Stimulated activated CD4-positive, alpha-beta T cell treated with anti-CD3 and anti-CD28 coated beads, Interleukin-2, amount 100 ng/mL, for 4 hours (primary cell): ENCODE data around the gene PCID2.

Experiments used
- DNase-seq: peaks from one replicate; pipeline ENCODE4 v3.0.0-alpha.2; 2020; ENCODE audit warnings: low read depth

Gene PCID2

DNA sequence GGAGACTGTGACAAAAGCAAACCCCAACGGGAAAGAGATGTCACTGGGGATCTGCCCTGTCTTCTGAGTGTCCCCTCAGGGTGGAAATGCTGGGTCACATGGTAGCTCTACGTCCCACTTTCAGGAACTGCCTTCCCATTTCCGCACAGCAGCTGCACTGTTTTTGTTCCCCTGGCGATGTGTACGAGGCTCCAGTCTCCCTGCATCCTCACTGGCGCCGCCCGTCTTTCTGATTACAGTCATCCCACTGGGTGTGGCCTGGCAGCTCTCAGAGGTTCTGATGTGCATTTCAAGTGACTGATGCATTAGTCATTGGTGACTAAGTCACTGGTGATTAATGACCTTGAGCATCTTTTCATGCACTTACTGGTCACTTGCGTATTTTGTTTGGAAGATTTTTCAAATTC is 21.2 kb downstream of the PCID2 start:
- DNase-seq = peak; percentile 62

DNA sequence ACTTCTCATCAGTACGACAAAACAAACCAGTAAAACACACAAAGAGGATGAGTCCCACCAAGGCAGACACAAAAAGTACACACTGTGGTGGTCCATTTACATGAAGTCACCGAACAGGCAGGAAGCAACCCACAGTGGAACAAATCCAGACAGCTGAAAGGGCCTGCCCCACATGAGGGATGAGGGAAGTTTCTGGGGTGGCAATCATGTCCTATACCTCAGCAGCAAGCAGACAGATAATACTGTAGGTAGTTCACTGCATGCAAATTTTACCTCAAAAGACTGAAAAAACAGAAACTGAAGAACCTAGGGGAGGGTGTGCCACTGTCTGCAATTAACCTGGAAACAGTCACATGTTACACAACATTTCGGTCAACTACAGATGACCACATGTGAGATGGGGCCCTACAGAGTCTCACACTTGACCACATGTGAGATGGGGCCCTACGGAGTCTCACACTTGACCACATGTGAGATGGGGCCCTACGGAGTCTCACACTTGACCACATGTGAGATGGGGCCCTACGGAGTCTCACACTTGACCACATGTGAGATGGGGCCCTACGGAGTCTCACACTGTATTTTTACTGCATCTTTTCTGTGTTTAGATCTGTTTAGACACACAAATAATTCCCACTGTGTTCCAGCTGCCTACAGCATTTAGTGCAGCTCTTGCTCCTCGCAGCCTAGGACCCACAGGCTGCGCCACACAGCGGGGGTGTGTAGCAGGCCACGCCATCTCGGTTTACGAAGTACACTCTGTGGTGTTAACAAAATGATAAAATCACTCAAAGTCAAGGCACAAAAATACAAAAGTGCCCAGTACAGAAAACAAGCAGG is 22.2 kb downstream of the PCID2 start:
- DNase-seq = no peak

GRCh38 chr13:113184568-113185440 is 23.7 kb downstream of the PCID2 start:
- no peak for DNase-seq

- DNase-seq = no peak
These were observed 24.9 kb downstream of the PCID2 start for GRCh38 chr13:113183450-113184129.

- no peak for DNase-seq
These were observed 26.4 kb downstream of the PCID2 start for GRCh38 chr13:113182046-113182445.

DNA sequence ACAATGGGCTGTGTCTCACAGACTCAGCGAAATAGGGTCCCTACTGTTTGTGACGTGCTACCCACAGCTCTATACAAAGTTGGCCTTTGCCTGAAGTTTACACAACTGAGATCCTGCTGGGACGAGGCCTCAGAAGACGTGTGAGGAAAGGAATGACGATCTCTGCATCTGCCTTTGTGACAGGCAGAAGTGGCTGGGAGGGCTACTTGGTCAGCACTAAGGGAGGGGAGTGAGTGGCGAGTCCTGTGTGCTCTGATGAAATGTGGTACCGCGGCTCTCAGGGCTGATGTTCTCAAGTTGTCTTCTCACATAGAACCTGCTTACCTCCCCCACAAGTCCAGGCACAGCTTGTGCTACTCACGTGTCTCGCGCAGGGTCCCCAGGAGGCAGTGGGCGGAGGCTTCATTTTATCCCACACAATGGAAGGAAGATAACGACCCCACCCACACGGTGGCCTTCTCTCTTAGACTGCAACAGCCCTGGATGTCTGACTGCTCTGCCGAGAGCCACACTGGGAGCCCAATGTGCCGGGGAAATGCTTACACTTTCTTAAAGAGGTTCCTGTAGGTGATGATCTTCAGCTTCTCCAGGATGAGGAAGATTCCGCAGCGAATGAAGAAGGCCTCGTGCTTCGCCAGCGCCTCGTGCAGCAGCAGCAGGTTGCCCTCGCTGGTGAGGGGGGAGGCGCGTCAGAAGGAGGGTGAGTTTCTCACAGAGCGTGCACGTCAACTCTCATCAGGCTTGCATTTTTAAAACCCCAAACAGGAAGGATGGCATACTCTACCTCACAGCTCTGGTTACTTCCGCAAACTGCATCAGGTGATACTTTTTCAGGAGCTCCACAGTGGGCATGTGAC is 28.9 kb downstream of the PCID2 start:
- DNase-seq = no peak

DNA sequence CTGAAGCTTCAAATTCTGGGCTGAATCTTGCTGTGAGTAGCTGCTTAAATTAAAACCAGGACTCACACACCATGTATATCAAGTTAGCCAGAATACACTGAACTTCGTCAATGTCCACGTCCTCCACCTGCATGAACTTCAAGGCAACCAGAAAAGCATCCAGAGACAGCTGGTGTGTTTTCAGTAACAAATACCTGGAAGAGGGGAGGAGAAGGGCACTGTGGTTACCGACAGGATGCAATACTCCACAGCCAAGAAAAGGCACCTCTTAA is 29.6 kb downstream of the PCID2 start:
- DNase-seq = no peak

- no peak for DNase-seq
These were observed 30.2 kb downstream of the PCID2 start for GRCh38 chr13:113178070-113178895.

DNA sequence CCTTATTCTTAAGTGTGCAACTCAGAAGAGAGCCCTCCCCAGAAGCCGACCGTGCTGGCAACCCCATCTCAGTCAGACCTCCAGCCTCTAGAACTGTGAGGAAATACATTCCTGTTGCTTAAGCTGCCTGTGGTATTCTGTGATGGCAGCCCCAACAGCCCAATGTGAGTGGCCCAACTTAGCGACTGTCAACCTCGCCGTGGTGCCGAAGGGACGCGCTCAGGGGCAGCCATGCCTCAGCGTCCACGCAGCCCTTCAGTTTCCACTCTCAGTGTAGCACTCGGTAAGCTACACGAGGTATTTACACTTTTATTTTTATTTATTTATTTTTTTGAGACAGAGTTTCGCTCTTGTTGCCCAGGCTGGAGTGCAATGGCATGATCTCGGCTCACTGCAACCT is 31.6 kb downstream of the PCID2 start:
- no peak for DNase-seq

- peak; percentile 77 for DNase-seq
These were observed 32.2 kb downstream of the PCID2 start for GRCh38 chr13:113176280-113176679.

DNA sequence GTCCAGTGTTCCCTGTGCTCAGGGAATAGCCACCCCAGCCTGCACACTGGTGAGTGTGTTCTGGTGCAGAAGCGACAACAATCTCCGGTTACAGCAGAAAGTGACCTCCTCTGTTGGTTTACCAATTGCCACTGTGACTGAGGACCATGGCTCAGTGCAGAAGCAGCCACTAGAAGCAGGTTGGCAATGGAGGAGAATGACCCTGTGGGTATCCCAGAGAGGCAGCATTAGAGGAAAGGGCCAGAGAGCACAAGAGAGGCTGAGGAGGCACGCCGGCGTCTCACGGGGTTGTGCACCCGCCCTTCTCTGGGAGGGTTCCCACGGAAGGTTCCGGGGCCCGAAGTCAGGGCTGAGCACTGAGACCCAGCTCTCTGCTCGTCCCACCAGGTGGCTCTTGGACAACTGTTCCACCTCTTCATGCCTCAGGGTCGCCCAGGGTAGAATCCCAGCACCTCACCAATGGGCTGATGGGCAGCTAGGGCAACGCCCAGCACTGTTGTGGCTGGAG is 36.0 kb downstream of the PCID2 start:
- DNase-seq = no peak

DNA sequence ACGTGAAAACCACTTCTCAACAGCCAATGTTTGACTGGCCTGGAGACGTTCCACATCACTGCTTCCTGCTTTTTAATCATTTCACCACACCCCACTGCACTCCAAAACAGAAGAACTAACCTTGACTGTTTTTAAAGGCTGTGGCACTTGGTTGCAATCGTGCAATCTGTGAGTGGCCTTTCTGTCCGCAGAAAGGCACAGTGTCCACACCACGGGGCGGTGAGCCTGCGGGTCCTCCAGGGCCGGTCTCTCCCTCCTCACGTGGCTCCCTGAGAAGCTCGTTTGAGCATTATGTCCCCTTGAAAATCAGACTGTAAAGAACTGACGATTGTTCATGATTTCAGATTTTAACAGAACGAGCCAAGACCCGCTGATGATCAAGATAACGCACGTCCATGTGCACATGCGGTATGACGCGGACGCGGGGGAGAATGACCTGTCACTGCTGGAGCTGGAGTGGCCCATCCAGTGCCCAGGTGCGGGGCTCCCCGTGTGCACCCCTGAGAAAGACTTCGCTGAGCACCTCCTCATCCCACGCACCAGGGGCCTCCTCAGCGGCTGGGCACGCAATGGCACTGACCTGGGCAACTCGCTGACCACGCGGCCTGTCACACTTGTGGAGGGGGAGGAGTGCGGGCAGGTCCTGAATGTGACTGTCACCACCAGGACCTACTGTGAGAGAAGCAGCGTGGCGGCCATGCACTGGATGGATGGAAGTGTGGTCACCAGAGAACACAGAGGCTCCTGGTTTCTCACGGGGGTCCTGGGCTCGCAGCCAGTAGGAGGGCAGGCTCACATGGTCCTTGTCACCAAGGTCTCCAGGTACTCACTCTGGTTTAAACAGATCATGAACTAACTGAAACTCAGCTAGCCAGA is 37.0 kb downstream of the PCID2 start:
- no peak for DNase-seq

- no peak for DNase-seq
These were observed 38.0 kb downstream of the PCID2 start for GRCh38 chr13:113170511-113170910.

GRCh38 chr13:113169277-113170272 is 38.9 kb downstream of the PCID2 start:
- no peak for DNase-seq

DNA sequence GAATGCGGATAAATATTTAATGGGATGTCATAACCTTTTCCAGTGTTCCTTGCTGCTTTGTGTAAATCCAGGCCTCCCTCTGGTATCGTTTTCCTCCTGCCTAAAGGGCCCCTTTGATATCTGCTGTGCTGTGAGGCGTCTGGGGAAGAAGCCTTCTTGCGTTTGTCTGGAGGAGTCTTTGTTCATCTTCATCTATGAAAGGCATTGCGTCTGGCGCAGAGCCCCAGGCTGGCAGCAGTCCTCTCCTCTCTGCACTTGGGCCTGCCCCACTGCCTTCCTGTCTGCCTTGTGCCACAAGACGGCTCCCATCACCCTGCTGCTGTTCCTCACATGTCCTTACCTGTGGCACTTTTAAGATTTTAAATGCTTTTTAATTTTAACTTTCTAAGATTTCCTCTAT is 40.3 kb downstream of the PCID2 start:
- DNase-seq = no peak

DNA sequence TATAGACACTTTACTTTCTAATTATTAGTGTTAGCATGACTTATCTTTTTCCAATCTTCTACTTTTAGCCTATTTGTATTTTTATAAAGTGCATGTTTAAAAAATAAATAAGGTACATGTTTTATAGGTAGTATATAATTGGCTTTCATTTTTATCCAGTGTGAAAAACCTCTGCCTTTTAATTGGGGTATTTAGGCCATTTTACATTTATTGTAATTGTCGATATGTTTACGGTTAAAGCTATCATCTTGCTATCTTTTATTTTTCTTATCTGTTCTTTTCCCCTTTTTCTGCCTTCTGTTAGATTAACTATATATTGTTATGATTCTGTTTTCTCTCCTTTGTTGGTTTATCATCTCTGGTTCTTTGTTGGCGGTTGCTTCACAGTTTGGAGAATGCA is 40.9 kb downstream of the PCID2 start:
- no peak for DNase-seq

- DNase-seq = no peak
These were observed 41.3 kb downstream of the PCID2 start for GRCh38 chr13:113167155-113167554.

GRCh38 chr13:113166681-113167080 is 41.8 kb downstream of the PCID2 start:
- DNase-seq = no peak

DNA sequence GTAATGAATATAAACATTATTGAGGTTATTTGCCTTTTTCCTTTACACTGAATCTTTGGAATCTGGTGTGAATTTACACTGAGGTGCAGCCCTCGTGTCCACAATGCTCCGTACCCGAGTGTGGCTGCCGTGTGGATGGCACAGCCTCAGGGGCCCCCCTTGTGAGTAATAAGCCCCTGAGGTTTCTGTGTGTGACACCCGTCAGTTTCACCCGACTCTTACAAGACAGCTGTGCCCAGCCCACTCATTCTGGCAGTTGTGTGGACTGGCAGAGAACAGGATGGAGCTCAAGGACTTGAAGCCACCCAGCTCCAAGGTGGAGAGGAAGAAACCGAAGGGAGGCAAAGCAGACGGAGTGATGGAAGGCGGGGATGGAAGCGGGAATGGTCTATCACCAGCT is 42.2 kb downstream of the PCID2 start:
- DNase-seq = no peak
